ENCODE measurements around the gene ALG11. TPM values are rescaled to one million over a fixed set of nuclear protein-coding genes. Genes with fewer than 3 reads are reported as not detected.

The ALG11 gene
- total RNA-seq, 4 donors from 2014 or later: 7.4 to 23.7 (median 13.2) TPM

GRCh38 chr13:51971520-51972426, 40.4 kb upstream of the ALG11 start:
- H3K4me3 ChIP-seq: no peak overlapping the region
- no peaks in the 10 kb centered on the region for H3K27me3 ChIP-seq
- TF ChIP-seq POLR2A (IDR thresholded peaks at IDR 0.05): no peak
- TF ChIP-seq POLR2AphosphoS5 (IDR thresholded peaks at IDR 0.05): no peak
- TF ChIP-seq EP300 (IDR thresholded peaks at IDR 0.05): no peak
- TF ChIP-seq CTCF (IDR thresholded peaks at IDR 0.05): no peak
- 95% methylated on average over 15 of the region's 15 CpGs for WGBS
- H3K4me1 ChIP-seq: no peaks in the 10 kb centered on the region
- H3K9me3 ChIP-seq: no peaks in the 10 kb centered on the region
- no peaks in the 10 kb centered on the region for H3K36me3 ChIP-seq
- no peak for DNase-seq (ENCODE audit: low spot score in 2 of 2)
- H3K27ac ChIP-seq: no peak overlapping the region

- H3K9me3 ChIP-seq: no peaks in the 10 kb centered on the region
- no peak overlapping the region for H3K4me3 ChIP-seq
- DNase-seq (ENCODE audit: low spot score in 2 of 2): no peak
- H3K27ac ChIP-seq: no peak overlapping the region
- WGBS: 100% methylated on average over 6 of the region's 6 CpGs
- no peaks in the 10 kb centered on the region for H3K36me3 ChIP-seq
- H3K4me1 ChIP-seq: no peaks in the 10 kb centered on the region
- no peak for TF ChIP-seq POLR2AphosphoS5 (IDR thresholded peaks at IDR 0.05)
- no peak for TF ChIP-seq POLR2A (IDR thresholded peaks at IDR 0.05)
- TF ChIP-seq CTCF (IDR thresholded peaks at IDR 0.05): no peak
- TF ChIP-seq EP300 (IDR thresholded peaks at IDR 0.05): no peak
- no peaks in the 10 kb centered on the region for H3K27me3 ChIP-seq
Measured at GRCh38 chr13:51974482-51974881, 37.7 kb upstream of the ALG11 start.

- DNase-seq (ENCODE audit: low spot score in 2 of 2): no peak
- H3K27me3 ChIP-seq: no peaks in the 10 kb centered on the region
- H3K9me3 ChIP-seq: no peaks in the 10 kb centered on the region
- H3K4me1 ChIP-seq: no peaks in the 10 kb centered on the region
- no peak overlapping the region for H3K4me3 ChIP-seq
- H3K27ac ChIP-seq: no peak overlapping the region
- 4% methylated on average over 1 of the region's 1 CpG for WGBS
- TF ChIP-seq POLR2AphosphoS5 (IDR thresholded peaks at IDR 0.05) (no peak), POLR2A (IDR thresholded peaks at IDR 0.05) (no peak), CTCF (IDR thresholded peaks at IDR 0.05) (no peak), EP300 (IDR thresholded peaks at IDR 0.05) (no peak)
- H3K36me3 ChIP-seq: no peaks in the 10 kb centered on the region
Measured at GRCh38 chr13:51976423-51976822, 35.8 kb upstream of the ALG11 start.

- no peaks in the 10 kb centered on the region for H3K36me3 ChIP-seq
- no peak overlapping the region for H3K4me3 ChIP-seq
- DNase-seq (ENCODE audit: low spot score in 2 of 2): no peak
- H3K27me3 ChIP-seq: no peaks in the 10 kb centered on the region
- no peak overlapping the region for H3K27ac ChIP-seq
- no peaks in the 10 kb centered on the region for H3K9me3 ChIP-seq
- TF ChIP-seq POLR2A (IDR thresholded peaks at IDR 0.05) (no peak), EP300 (IDR thresholded peaks at IDR 0.05) (no peak), POLR2AphosphoS5 (IDR thresholded peaks at IDR 0.05) (no peak), CTCF (IDR thresholded peaks at IDR 0.05) (no peak)
- H3K4me1 ChIP-seq: no peaks in the 10 kb centered on the region
- whole genome bisulfite sequencing: 94% methylated on average over 5 of the region's 5 CpGs
Measured at GRCh38 chr13:51976890-51977289, 35.3 kb upstream of the ALG11 start.

GRCh38 chr13:51977625-51978024, 34.6 kb upstream of the ALG11 start:
- TF ChIP-seq CTCF (IDR thresholded peaks at IDR 0.05) (no peak), POLR2AphosphoS5 (IDR thresholded peaks at IDR 0.05) (no peak), POLR2A (IDR thresholded peaks at IDR 0.05) (no peak), EP300 (IDR thresholded peaks at IDR 0.05) (no peak)
- H3K27ac ChIP-seq: no peak overlapping the region
- no peaks in the 10 kb centered on the region for H3K36me3 ChIP-seq
- no peaks in the 10 kb centered on the region for H3K27me3 ChIP-seq
- no peak overlapping the region for H3K4me3 ChIP-seq
- H3K4me1 ChIP-seq: no peaks in the 10 kb centered on the region
- DNase-seq (ENCODE audit: low spot score in 2 of 2): no peak
- H3K9me3 ChIP-seq: no peaks in the 10 kb centered on the region
- 95% methylated on average over 5 of the region's 5 CpGs for WGBS

Data from suprapubic skin (tissue), 4 donors.